HCT116 (cell line): ENCODE results near the gene RDH14. TPM values are rescaled to one million over a fixed set of nuclear protein-coding genes. Genes with fewer than 3 reads are reported as not detected.

Source experiments
- ATAC-seq: fragments of 200-7000 bp; cut with Tn5 transposase; 2 replicates; pipeline ENCODE4 v1.9.1; 2020; ENCODE audit warnings: mild to moderate bottlenecking, moderate library complexity
- BruUV-seq: library from RNA; stranded (reverse); fragments of 400-500 nt; replicated peaks from 2 replicates; lab custom pipeline; 2021; lab: Mats Ljungman, UMichigan
- CTCF ChIA-PET: fragments of 300-600 bp; sonication (Branson Sonifier 250); formaldehyde crosslinking; loops from one replicate; lab custom pipeline; 2021; ENCODE audit warnings: antibody characterized with exemption; lab: Charles Lee
- POLR2A ChIA-PET: fragments of 300-600, 350-600 bp; sonication (Branson Sonifier 250); formaldehyde crosslinking; loops from one replicate; lab custom pipeline; 2021; ENCODE audit warnings: antibody characterized with exemption; lab: Charles Lee
- RAD21 ChIA-PET, 2 experiments: fragments of 300-600 bp; sonication (Branson Sonifier 250); formaldehyde crosslinking; loops; one replicate each; lab custom pipeline; 2023; ENCODE audit warnings: low total read pairs in 2 of 2; ENCODE audit not compliant: uncharacterized antibody in 2 of 2, unreplicated experiment in 2 of 2, low non-redundant PET in 1 of 2; lab: Charles Lee
- DNase-seq: peaks from one replicate; pipeline ENCODE4 v3.0.0-alpha.2; 2010; ENCODE audit warnings: low read depth, low spot score
- H2AFZ ChIP-seq: fragments of 200-600 bp; shearing (Covaris generic), sonication (generic); 2 replicates; pipeline ENCODE4 v1.6.1; 2017; ENCODE audit warnings: low read depth, mixed run types, mixed read lengths, antibody characterized with exemption, low read length; ENCODE audit not compliant: poor library complexity, severe bottlenecking
- H3K27ac ChIP-seq: 2 replicates; pipeline ENCODE4 v1.5.1; 2012; ENCODE audit warnings: low read depth, low read length
- H3K27me3 ChIP-seq: fragments of 200-600 bp; sonication (generic); 2 replicates; pipeline ENCODE4 v1.6.1; 2016; ENCODE audit warnings: mixed run types, low read length, mixed read lengths; ENCODE audit not compliant: insufficient read depth
- H3K36me3 ChIP-seq, 2 experiments: fragments of 200-500 bp in 1 of 2; fragments of 200-600 bp in 1 of 2; sonication (Bioruptor generic) in 1 of 2; sonication (generic) in 1 of 2; 2 replicates each; pipeline versions ENCODE4 v1.5.1 to v1.6.1; 2014 to 2016; ENCODE audit warnings: low read length in 2 of 2, inconsistent platforms in 1 of 2, mixed read lengths in 1 of 2, mixed run types in 1 of 2; ENCODE audit not compliant: insufficient read depth in 2 of 2, control insufficient read depth in 1 of 2
- H3K4me1 ChIP-seq, 2 experiments: fragments of 200-600 bp in 1 of 2; sonication (generic) in 1 of 2; 2 replicates each; pipeline versions ENCODE4 v1.5.1 to v1.6.1; 2012 to 2017; ENCODE audit warnings: low read length in 2 of 2, inconsistent platforms in 1 of 2, mild to moderate bottlenecking in 1 of 2, mixed read lengths in 1 of 2, mixed run types in 1 of 2, moderate library complexity in 1 of 2; ENCODE audit not compliant: insufficient read depth in 2 of 2, control insufficient read depth in 1 of 2
- H3K4me2 ChIP-seq: fragments of 200-600 bp; sonication (generic); 2 replicates; pipeline ENCODE4 v1.6.1; 2017; ENCODE audit warnings: mixed run types, low read length, mixed read lengths
- H3K4me3 ChIP-seq, 2 experiments: fragments of 200-600 bp in 1 of 2; sonication (generic) in 1 of 2; replicated peaks in 1 of 2; 2 replicates each; pipeline ENCODE4 v1.5.1; 2011 to 2016; ENCODE audit warnings: low read length in 2 of 2, control low read depth in 1 of 2, low read depth in 1 of 2, mild to moderate bottlenecking in 1 of 2, mixed read lengths in 1 of 2, mixed run types in 1 of 2
- H3K79me2 ChIP-seq: fragments of 200-600 bp; sonication (generic); 2 replicates; pipeline ENCODE4 v1.6.1; 2017; ENCODE audit warnings: mild to moderate bottlenecking, mixed run types, low read length, moderate library complexity, mixed read lengths; ENCODE audit not compliant: insufficient read depth
- H3K9ac ChIP-seq: fragments of 200-600 bp; sonication (generic); 2 replicates; pipeline ENCODE4 v1.6.1; 2016; ENCODE audit warnings: low read length, mixed read lengths
- H3K9me2 ChIP-seq: fragments of 200-600 bp; sonication (generic), shearing (Covaris generic); 2 replicates; pipeline ENCODE4 v1.6.1; 2017; ENCODE audit warnings: mixed run types, mild to moderate bottlenecking, moderate library complexity; ENCODE audit not compliant: insufficient read depth
- H3K9me3 ChIP-seq, 2 experiments: fragments of 200-500 bp in 1 of 2; fragments of 200-600 bp in 1 of 2; sonication (Bioruptor generic) in 1 of 2; sonication (generic) in 1 of 2; 2 replicates each; pipeline ENCODE4 v1.6.1; 2014 to 2017; ENCODE audit warnings: low read length in 2 of 2, mixed read lengths in 2 of 2, inconsistent platforms in 1 of 2, low read depth in 1 of 2, mild to moderate bottlenecking in 1 of 2, mixed run types in 1 of 2, moderate library complexity in 1 of 2; ENCODE audit not compliant: control insufficient read depth in 1 of 2, insufficient read depth in 1 of 2
- H4K20me1 ChIP-seq: fragments of 200-600 bp; sonication (generic), shearing (Covaris generic); 2 replicates; pipeline ENCODE4 v1.6.1; 2017; ENCODE audit warnings: mixed run types, mild to moderate bottlenecking, moderate library complexity; ENCODE audit not compliant: insufficient read depth
- EGR1 ChIP-seq: IDR thresholded peaks from 2 replicates; pipeline ENCODE4 v1.6.1; 2012; ENCODE audit warnings: low read depth
- EZH2phosphoT487 ChIP-seq: fragments of 200-600 bp; IDR thresholded peaks from 2 replicates; pipeline ENCODE4 v1.6.1; 2018; ENCODE audit warnings: antibody characterized with exemption, borderline replicate concordance
- JUND ChIP-seq: IDR thresholded peaks from 2 replicates; pipeline ENCODE4 v1.6.1; 2012
- POLR2A ChIP-seq: IDR thresholded peaks from 2 replicates; pipeline ENCODE4 v1.7.0; 2011; ENCODE audit warnings: borderline replicate concordance; ENCODE audit not compliant: insufficient read depth, insufficient read length; ENCODE audit errors: extremely low read depth
- SRF ChIP-seq: IDR thresholded peaks from 2 replicates; pipeline ENCODE4 v1.6.1; 2012; ENCODE audit warnings: low read depth
- TCF7L2 ChIP-seq: IDR thresholded peaks from 2 replicates; pipeline ENCODE4 v1.7.0; 2011; ENCODE audit warnings: borderline replicate concordance, inconsistent platforms; ENCODE audit not compliant: insufficient read depth, insufficient read length; ENCODE audit errors: extremely low read depth
- YY1 ChIP-seq: IDR thresholded peaks from 2 replicates; pipeline ENCODE4 v1.6.1; 2011; ENCODE audit warnings: low read length, low read depth, moderate library complexity, mild to moderate bottlenecking; ENCODE audit not compliant: insufficient replicate concordance; ENCODE audit errors: extremely low read depth
- intact Hi-C: fragments of 100-400 bp; cut with micrococcal nuclease; formaldehyde crosslinking; loops from 2 replicates; pipeline ENCODE4 v1.10.0; 2022
- total RNA-seq: library from RNA; stranded (reverse); gene quantifications from one replicate; pipeline ENCODE4 v1.2.1, GENCODE V29; 2021; ENCODE audit not compliant: unreplicated experiment
- TF ChIP-seq, protein P1 (sequence below): IDR thresholded peaks from 2 replicates; pipeline ENCODE4 v1.6.1; 2012
- TF ChIP-seq, protein P2 (sequence below): IDR thresholded peaks from 2 replicates; pipeline ENCODE4 v1.6.1; 2011; ENCODE audit warnings: mild to moderate bottlenecking, low read length, moderate library complexity; ENCODE audit not compliant: insufficient replicate concordance; ENCODE audit errors: extremely low read depth
- TF ChIP-seq, protein P3 (sequence below): IDR thresholded peaks from 2 replicates; pipeline ENCODE4 v1.6.1; 2012

The RDH14 gene
- total RNA-seq, 1 experiment from 2014 or later, result 15.5 TPM

DNA sequence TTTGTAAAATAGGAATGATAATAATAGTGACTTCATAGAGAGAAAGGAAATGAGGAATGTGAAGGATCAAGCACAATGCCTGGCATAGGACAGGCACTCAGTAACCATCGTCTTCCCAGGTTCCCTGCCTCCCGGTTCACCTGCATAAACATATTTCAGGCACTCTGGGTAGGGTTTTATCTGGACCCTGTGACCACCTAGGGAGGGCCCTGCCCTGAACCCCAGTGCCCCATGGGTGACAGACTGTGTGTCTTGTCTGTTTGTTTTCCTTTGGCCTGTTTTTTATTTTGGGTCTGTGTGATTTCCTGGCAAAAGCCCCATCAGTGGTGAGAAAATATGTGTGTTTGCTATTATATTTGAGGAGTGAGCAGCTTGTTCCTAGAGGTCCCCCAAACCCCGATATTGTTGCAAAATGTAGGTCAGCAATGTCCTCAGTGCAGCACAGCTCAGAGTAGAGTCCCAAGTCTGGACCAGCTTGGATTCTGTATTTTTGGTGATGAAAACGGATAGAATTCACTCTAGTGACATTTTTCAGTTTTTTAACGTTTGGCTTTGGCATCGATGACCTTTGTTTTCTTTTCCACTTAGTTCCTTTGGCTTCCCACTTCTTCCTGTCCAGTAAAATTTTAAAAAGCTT is 38.5 kb upstream of the RDH14 start:
- Histone ChIP-seq H3K9ac (no peak overlapping the region), H3K4me2 (no peak overlapping the region), H3K27me3 (peaks cover 6% of the 10 kb centered on the region; the same call in 1 of the 2 replicates), H3K9me2 (no peaks in the 10 kb centered on the region), H3K27ac (no peak overlapping the region), H3K79me2 (no peaks in the 10 kb centered on the region), H3K36me3 (no peaks in the 10 kb centered on the region), H3K4me1 (no peaks in the 10 kb centered on the region), H4K20me1 (no peaks in the 10 kb centered on the region), H3K4me3 (no peak overlapping the region), H3K9me3 (no peaks in the 10 kb centered on the region), H2AFZ (no peak overlapping the region)
- ChIA-PET CTCF (no interaction called here), RAD21 (no interaction called here), POLR2A (no interaction called here)
- intact Hi-C loops, result no loop called here
- BruUV-seq, result no TSS peak
- no peak for ATAC-seq
- no peak for DNase-seq
- TF ChIP-seq, protein P1, sequence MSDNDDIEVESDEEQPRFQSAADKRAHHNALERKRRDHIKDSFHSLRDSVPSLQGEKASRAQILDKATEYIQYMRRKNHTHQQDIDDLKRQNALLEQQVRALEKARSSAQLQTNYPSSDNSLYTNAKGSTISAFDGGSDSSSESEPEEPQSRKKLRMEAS, result no peak
- TF ChIP-seq, protein P2, sequence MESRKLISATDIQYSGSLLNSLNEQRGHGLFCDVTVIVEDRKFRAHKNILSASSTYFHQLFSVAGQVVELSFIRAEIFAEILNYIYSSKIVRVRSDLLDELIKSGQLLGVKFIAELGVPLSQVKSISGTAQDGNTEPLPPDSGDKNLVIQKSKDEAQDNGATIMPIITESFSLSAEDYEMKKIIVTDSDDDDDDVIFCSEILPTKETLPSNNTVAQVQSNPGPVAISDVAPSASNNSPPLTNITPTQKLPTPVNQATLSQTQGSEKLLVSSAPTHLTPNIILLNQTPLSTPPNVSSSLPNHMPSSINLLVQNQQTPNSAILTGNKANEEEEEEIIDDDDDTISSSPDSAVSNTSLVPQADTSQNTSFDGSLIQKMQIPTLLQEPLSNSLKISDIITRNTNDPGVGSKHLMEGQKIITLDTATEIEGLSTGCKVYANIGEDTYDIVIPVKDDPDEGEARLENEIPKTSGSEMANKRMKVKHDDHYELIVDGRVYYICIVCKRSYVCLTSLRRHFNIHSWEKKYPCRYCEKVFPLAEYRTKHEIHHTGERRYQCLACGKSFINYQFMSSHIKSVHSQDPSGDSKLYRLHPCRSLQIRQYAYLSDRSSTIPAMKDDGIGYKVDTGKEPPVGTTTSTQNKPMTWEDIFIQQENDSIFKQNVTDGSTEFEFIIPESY, result no peak
- TF ChIP-seq JUND (no peak), POLR2A (no peak)

DNA sequence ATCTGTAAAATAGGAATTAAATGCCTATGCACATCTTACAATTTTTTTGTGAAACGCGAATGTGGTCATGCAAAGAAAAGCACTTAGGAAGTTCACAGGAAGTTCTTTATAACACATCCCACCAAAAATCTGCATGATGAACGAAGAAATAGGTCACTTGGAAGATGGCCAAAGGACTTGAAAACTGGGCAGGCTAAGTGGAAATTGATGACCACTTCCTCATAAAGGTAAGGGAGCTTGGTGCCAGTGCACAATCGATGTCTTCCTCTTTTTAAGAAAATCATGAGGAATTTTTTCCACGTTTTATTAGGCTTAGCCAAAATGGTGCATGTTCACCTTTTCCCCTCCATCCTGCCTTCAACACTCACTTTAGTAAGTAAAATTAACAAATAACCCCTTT is 37.2 kb upstream of the RDH14 start:
- Histone ChIP-seq H3K27ac (no peak overlapping the region), H3K36me3 (no peaks in the 10 kb centered on the region), H2AFZ (no peak overlapping the region), H3K9me3 (no peaks in the 10 kb centered on the region), H3K27me3 (peaks cover 6% of the 10 kb centered on the region; the same call in 1 of the 2 replicates), H3K4me3 (no peak overlapping the region), H3K4me1 (no peaks in the 10 kb centered on the region), H3K4me2 (no peak overlapping the region), H3K79me2 (no peaks in the 10 kb centered on the region), H3K9me2 (no peaks in the 10 kb centered on the region), H3K9ac (no peak overlapping the region), H4K20me1 (no peaks in the 10 kb centered on the region)
- TF ChIP-seq SRF (no peak), YY1 (no peak), TCF7L2 (no peak), EZH2phosphoT487 (no peak), EGR1 (no peak)
- TF ChIP-seq, protein P2, result no peak
- TF ChIP-seq, protein P1, result no peak
- TF ChIP-seq, protein P3, sequence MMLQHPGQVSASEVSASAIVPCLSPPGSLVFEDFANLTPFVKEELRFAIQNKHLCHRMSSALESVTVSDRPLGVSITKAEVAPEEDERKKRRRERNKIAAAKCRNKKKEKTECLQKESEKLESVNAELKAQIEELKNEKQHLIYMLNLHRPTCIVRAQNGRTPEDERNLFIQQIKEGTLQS, result no peak
- DNase-seq (no peak), ATAC-seq (no peak)
- CTCF ChIA-PET, result no interaction called here
- no TSS peak for BruUV-seq
- POLR2A ChIA-PET, result no interaction called here
- intact Hi-C loops, result no loop called here
- RAD21 ChIA-PET, result no interaction called here
